Gastroesophageal sphincter (tissue), 4 donors: Measurements from ENCODE around the gene IFIT5. TPM values are rescaled to one million over a fixed set of nuclear protein-coding genes. Genes with fewer than 3 reads are reported as not detected.
"Not testable (repeated sequence)": the region's sequence is repeated elsewhere in the genome, so short reads cannot be mapped to it uniquely, and the experiment has no call there.

Experiments used
- ATAC-seq: fragments of 150-250 bp; one replicate; pipeline ENCODE4 v1.9.1; 2016; ENCODE audit warnings: mild to moderate bottlenecking, moderate library complexity
- H3K27ac ChIP-seq, 4 donors: fragments of 200-600 bp; sonication (generic) in 3 of 4; 1 replicate in 3 of 4; 2 replicates in 1 of 4; pipeline ENCODE4 v1.5.1; 2016 to 2019
- H3K27me3 ChIP-seq: fragments of 200-600 bp; sonication (generic); one replicate; pipeline ENCODE4 v1.5.1; 2019
- H3K36me3 ChIP-seq, 2 donors: fragments of 200-600 bp; sonication (generic); one replicate each; pipeline ENCODE4 v1.5.1; 2019; ENCODE audit warnings: control low read depth in 1 of 2
- H3K4me1 ChIP-seq, 3 donors: fragments of 200-600 bp; sonication (generic); 1 replicate in 2 of 3; 2 replicates in 1 of 3; pipeline ENCODE4 v1.5.1; 2016 to 2019; ENCODE audit warnings: control low read depth in 2 of 3
- H3K4me3 ChIP-seq, 2 donors: fragments of 200-600 bp; sonication (generic); one replicate each; pipeline ENCODE4 v1.5.1; 2019; ENCODE audit warnings: mild to moderate bottlenecking in 1 of 2, moderate library complexity in 1 of 2
- H3K9me3 ChIP-seq, 3 donors: fragments of 200-600 bp; sonication (generic); one replicate each; pipeline ENCODE4 v1.5.1; 2017 to 2019; ENCODE audit warnings: control low read depth in 2 of 3
- CTCF ChIP-seq, 4 experiments: fragments of 200-600 bp in 2 of 4; fragments of 450-650 bp in 2 of 4; sonication (generic) in 1 of 4; IDR thresholded peaks; one replicate each; pipeline ENCODE4 v1.5.1; 2017 to 2019; ENCODE audit warnings: antibody characterized with exemption in 4 of 4, mild to moderate bottlenecking in 2 of 4, moderate library complexity in 2 of 4
- EP300 ChIP-seq: sonication (generic); formaldehyde crosslinking; IDR thresholded peaks from one replicate; pipeline ENCODE4 v1.6.1; 2017; ENCODE audit warnings: antibody characterized with exemption, mild to moderate bottlenecking
- POLR2A ChIP-seq, 2 donors: fragments of 450-650 bp; IDR thresholded peaks; one replicate each; pipeline ENCODE4 v1.6.1; 2017; ENCODE audit warnings: antibody characterized with exemption in 2 of 2, mild to moderate bottlenecking in 2 of 2, moderate library complexity in 1 of 2
- POLR2AphosphoS5 ChIP-seq: sonication (generic); formaldehyde crosslinking; IDR thresholded peaks from one replicate; pipeline ENCODE4 v1.6.1; 2017; ENCODE audit warnings: antibody characterized with exemption
- WGBS, 2 donors: methylation state at CpG; one replicate each; pipeline ENCODE4 v1.1.5; 2018; ENCODE audit warnings: low coverage in 1 of 2; 5-methylcytosine and 5-hydroxymethylcytosine counted together
- total RNA-seq, 4 donors: library from RNA; depleted of rRNA; stranded (reverse); fragments of >200 nt; gene quantifications; one replicate each; pipeline ENCODE4 v1.1.0, GENCODE V29; 2016

Gene IFIT5
- total RNA-seq, 4 donors from 2014 or later: 14.9 to 30.0 (median 27.3) TPM

DNA sequence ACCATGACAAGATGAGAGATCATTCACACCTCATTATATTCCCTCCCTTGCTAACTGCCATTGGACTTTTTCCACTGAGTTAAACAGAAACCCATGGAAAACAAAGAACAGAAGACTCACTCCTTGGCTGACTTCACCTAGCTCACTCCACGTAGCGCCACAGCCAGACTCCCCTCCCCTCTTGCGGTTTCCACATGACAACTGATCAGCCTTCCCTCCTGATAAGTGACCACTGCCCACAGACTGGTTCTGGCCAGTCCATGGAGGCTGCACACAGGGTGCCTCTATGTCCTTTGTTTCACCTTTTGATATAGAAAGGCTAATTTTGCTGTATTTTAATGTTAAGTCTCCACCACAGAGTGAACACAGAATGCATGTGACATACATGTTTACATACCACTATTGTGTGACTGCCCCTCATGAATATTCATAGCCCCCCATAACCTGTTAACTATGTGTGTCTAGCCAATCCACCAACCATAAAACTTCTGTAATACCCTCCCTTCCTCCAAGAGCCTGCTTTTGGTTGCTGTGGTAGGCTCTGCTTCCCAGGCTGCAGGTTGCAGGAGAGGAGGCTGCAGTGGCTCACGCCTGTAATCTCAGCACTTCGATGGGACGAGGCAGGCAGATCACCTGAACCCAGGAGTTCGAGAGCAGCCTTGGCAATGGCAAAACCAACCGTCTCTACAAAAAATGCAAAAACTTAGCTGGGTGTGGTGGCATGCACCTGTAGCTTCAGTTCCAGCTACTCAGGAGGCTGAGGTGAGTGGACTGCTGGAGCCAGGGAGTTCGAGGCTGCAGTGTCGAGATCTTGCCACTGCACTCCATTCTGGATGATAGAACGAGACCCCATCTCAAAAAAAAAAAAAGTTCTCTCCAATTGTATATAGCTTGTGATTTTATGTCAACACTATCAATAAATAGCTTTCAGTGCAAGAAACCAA is 10.0 kb upstream of the IFIT5 start:
- Histone ChIP-seq H3K27me3 (no peaks in the 10 kb centered on the region), H3K36me3 (peaks cover 0 to 16% of the 10 kb centered on the region in 2 donors), H3K27ac (peak overlapping the region in 3 of 4 donors; percentile 17 to 40 (median 18)), H3K4me1 (peaks cover 0 to 15% (median 0%) of the 10 kb centered on the region in 3 donors), H3K9me3 (no peaks in the 10 kb centered on the region), H3K4me3 (no peak overlapping the region)
- 74 to 78% methylated on average over 7 of the region's 11 CpGs for WGBS, 2 donors
- peak; percentile 31 for ATAC-seq
- TF ChIP-seq POLR2AphosphoS5 (no peak), EP300 (no peak), CTCF (IDR thresholded peaks at IDR 0.05) (no peak), POLR2A (IDR thresholded peaks at IDR 0.05) (no peak)

- peaks cover 0 to 16% of the 10 kb centered on the region in 2 donors for H3K36me3 ChIP-seq
- not testable (repeated sequence) for H3K4me3 ChIP-seq, H3K9me3 ChIP-seq, H3K27ac ChIP-seq, ATAC-seq, H3K27me3 ChIP-seq
- peaks cover 0 to 15% (median 0%) of the 10 kb centered on the region in 3 donors for H3K4me1 ChIP-seq
- WGBS, 2 donors: 94 to 99% methylated on average over 6 to 8 of the region's 9 CpGs
Measured at GRCh38 chr10:89406178-89406577, 8.2 kb upstream of the IFIT5 start.

DNA sequence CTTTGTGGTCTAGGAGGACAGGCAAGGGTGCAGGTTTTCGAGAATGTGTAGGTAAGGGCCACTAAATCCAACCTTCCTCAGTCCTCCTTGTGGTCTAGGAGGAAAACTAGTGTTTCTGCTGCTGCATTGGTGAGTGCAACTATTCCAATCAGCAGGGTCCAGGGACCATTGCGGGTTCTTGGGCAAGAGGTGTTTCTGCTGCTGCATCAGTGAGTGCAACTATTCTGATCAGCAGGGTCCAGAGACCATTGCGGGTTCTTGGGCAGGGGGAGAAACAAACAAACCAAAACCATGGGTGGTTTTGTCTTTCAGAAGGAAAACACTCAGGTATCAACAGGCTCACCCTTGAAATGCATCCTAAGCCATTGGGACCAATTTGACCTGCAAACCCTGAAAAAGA is 6.6 kb upstream of the IFIT5 start:
- not testable (repeated sequence) for ATAC-seq

DNA sequence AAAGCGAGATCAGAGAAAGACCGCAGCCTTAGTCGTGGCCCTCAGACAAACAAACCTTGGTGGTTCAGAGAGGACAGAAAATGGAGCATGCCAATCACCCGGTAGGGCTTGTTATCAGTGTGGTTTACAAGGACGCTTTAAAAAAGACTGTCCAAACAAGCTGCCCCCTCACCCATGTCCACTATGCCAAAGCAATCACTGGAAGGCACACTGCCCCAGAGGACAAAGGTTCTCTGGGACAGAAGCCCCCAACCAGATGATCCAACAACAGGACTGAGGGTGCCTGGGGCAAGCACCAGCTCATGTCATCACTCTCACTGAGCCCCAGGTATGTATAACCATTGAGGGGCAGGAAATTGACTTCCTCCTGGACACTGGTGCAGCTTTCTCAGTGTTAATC is 5.1 kb upstream of the IFIT5 start:
- H3K9me3 ChIP-seq, H3K36me3 ChIP-seq, H3K27me3 ChIP-seq, H3K4me3 ChIP-seq, ATAC-seq, H3K27ac ChIP-seq: not testable (repeated sequence)
- WGBS, 2 donors: 95% methylated on average over 5 of the region's 5 CpGs; no CpG with 5 or more reads in 1 of the 2 donors
- peaks cover 0 to 16% (median 0%) of the 10 kb centered on the region in 3 donors for H3K4me1 ChIP-seq

More for the DNA sequence above, 6.6 kb upstream of the IFIT5 start:
- WGBS, 2 donors: 100% methylated on average over 1 of the region's 3 CpGs
- not testable (repeated sequence) for H3K9me3 ChIP-seq, H3K36me3 ChIP-seq, H3K27ac ChIP-seq, H3K4me3 ChIP-seq, H3K27me3 ChIP-seq
- peaks cover 0 to 15% (median 0%) of the 10 kb centered on the region in 3 donors for H3K4me1 ChIP-seq

DNA sequence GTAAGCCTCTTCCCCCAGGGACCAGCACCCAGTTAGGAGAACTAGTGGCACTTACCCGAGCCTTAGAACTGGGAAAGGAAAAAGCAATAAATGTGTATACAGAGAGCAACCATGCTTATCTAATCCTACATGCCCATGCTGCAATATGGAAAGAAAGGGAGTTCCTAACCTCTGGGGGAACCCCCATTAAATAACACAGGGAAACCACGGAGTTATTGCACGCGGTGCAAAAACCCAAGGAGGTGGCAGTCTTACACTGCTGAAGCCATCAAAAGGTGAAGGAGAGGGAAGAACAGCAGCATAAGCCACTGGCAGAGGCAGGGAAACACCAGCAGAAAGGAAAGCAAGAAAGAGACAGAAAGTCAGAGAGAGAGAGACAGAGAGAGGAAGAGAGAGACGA is 3.8 kb upstream of the IFIT5 start:
- 89 to 95% methylated on average over 3 to 5 of the region's 5 CpGs for WGBS, 2 donors
- not testable (repeated sequence) for H3K4me3 ChIP-seq, H3K27ac ChIP-seq, ATAC-seq, H3K36me3 ChIP-seq, H3K27me3 ChIP-seq, H3K9me3 ChIP-seq
- peaks cover 0 to 15% (median 0%) of the 10 kb centered on the region in 3 donors for H3K4me1 ChIP-seq

DNA sequence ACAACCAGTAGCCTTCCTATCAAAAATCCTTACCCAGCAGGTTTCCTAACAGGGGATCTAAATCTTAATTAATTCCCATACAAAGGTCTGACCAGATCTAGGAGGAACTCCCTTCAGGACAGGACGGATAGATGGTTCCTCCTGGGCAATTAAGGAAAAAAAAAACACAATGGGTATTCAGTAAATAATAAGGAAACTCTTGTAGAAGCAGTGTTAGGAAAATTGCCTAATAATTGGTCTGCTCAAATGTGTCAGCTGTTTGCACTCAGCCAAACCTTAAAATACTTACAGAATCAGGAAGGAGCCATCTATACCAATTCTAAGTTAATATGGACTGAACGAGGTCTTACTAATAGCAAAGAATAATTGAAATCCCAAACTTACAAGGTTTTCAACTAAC is 3.2 kb upstream of the IFIT5 start:
- H3K9me3 ChIP-seq, ATAC-seq, H3K36me3 ChIP-seq, H3K27ac ChIP-seq, H3K27me3 ChIP-seq, H3K4me3 ChIP-seq: not testable (repeated sequence)
- peaks cover 0 to 21% (median 0%) of the 10 kb centered on the region in 3 donors for H3K4me1 ChIP-seq
- 66 to 72% methylated on average over 2 of the region's 2 CpGs for WGBS, 2 donors

- not testable (repeated sequence) for H3K4me3 ChIP-seq, H3K27me3 ChIP-seq, ATAC-seq, H3K27ac ChIP-seq, H3K36me3 ChIP-seq, H3K9me3 ChIP-seq
- 82 to 88% methylated on average over 5 to 7 of the region's 10 CpGs for WGBS, 2 donors
- peaks cover 0 to 32% (median 0%) of the 10 kb centered on the region in 3 donors for H3K4me1 ChIP-seq
Measured at GRCh38 chr10:89412276-89412675, 2.1 kb upstream of the IFIT5 start.

- 70 to 93% methylated on average over 5 to 7 of the region's 7 CpGs for WGBS, 2 donors
- H3K27ac ChIP-seq: peak overlapping the region in 3 of 4 donors; percentile 88 to 96 (median 93)
- H3K4me1 ChIP-seq: peaks cover 0 to 44% (median 0%) of the 10 kb centered on the region in 3 donors
- TF ChIP-seq POLR2AphosphoS5 (no peak), POLR2A (IDR thresholded peaks at IDR 0.05) (no peak), CTCF (IDR thresholded peaks at IDR 0.05) (no peak), EP300 (no peak)
- H3K36me3 ChIP-seq: peaks cover 0 to 14% of the 10 kb centered on the region in 2 donors
- no peak for ATAC-seq
- H3K4me3 ChIP-seq: peak overlapping the region in 1 of 2 donors; percentile 86
- H3K27me3 ChIP-seq: no peaks in the 10 kb centered on the region
- H3K9me3 ChIP-seq: no peaks in the 10 kb centered on the region
Measured at GRCh38 chr10:89413398-89413912, 913 bp upstream of the IFIT5 start.
